CD4-positive, alpha-beta T cell treated with Interferon alpha-2 for 1 hour (primary cell): ENCODE results near the gene GPHB5.
"Not testable (repeated sequence)": the region's sequence is repeated elsewhere in the genome, so short reads cannot be mapped to it uniquely, and the experiment has no call there.

Experiments
- DNase-seq, 2 donors: peaks; one replicate each; pipeline ENCODE4 v3.0.0-alpha.2; 2020 to 2022

GPHB5 gene, protein sequence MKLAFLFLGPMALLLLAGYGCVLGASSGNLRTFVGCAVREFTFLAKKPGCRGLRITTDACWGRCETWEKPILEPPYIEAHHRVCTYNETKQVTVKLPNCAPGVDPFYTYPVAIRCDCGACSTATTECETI

DNA sequence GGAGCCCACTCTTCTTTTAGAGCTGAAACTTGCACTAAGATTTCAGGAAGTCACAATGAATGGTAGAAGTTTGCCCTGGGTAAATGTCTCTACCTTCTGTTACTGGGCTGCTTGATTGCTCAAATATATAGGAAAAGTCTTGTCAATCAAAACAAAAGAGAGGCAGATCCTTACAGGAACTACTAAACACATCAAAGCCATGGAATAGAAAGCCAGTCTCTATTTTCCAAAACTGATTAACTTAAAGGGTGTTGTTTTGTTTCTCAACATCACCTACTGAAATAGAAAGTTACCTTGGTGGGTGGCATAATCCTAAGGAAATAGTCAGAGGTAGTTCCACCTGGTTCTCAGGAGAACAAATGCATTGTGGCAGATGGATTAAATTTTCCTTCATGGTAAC, at the start of gene GPHB5:
Gene GPHB5, minus strand, starts transcription at position 101 of the 400 bp plus-strand sequence. CDS start 1,086 bp downstream, outside the sequence.
- no peak for DNase-seq

DNA sequence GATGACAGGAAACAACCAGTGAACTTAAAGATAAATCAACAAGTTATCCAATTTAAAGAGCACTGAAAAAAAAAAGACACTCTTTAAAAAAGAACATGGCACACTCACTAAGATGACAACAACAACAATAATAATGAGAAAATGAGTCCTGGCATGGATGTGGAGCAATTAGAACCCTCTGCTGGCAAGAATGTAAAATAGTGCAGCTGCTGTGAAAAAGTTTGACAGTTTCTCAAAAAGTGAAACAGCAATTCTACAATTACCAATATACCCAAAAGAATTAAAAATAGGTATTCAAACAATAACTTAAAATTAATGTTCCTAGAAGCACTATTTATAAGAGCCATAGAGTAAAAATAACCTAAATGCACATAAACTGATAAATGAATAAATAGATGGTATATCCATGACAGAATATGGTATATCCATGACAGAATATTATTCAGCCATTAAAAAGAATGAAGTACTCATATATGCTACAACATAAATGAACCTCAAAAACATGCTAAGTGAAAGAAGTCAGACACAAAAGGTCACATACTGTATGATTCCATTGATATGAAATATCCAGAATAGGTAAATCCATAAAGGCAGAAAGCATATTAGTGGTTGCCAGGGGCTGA, 49.1 kb upstream of the GPHB5 start:
- no peak for DNase-seq

DNA sequence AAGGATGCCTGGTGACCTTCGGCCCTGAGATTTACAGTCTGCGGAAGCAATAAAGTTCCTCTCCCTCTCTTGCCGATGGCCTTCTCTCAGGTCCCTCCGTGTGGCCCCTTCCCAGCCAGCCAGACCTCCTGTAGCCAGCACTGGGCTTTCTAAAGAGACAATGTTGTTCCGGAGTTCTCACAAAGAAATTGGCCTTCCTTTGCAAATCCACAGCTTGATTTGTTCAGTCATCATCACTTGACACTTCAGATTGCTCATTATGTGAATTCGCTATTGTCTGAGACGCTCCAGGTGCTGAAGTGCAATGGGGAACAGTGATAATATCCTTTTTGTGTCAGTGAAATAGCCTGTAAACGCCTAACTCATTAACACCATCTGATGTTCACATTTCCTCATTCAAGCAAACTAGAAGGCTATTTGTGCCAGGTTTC, 43.7 kb upstream of the GPHB5 start:
- no peak for DNase-seq

DNA sequence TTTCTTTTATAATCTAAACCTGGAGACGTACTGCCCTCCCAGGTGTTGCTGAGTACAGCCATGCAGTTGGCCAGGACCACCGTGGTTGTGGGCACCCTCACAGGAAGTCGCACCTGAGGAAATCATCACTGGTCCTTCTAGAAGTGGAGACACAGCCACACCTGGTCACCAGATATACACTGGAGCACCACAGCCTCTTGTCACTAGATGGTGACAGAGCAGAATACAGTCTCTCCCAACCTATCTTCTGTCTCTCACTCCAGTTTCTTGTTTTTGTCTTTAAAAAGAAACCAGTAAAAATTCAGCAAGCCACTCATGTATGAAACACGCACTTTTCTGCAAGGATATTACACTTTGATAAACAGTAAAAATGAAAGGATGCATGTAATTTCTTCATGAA, 43.1 kb upstream of the GPHB5 start:
- DNase-seq: no peak

DNA sequence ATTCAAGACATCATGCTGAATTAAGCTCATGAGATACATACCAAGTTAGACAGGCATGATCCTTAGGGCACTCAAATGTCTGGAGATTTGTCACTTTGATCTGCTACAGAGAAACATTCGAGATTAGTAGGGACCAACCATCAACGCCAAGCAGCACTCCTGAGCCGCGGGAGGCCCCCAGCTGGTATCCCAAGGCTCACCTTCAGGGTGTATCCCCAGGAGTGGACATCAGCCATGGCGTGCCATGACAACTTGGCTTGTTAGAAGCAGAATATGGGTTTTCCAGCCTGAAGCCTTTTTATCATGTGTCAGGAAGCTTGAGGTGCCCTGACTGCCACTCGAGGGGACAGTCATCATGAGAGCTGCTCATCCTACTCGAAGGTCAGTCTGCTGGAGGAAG, 39.1 kb upstream of the GPHB5 start:
- no peak for DNase-seq

DNA sequence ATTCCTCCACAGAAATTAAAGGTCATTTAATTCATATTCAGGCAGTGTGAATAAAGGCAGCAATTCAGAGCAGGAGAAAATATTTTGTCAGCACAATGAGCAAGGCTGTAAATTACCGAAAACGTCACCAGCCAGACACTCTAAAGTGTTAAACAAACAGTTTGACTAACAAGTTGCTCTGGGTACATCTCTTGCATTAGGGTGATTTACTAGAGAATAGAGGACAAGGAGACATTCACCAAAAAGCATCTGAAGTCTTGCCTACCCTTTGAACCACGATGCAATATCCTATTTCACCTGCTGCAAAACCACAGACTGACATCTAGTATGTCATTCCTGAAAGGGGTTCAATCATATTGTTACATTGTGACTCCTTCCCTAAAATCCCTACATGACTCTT, 27.1 kb upstream of the GPHB5 start:
- DNase-seq: no peak

DNA sequence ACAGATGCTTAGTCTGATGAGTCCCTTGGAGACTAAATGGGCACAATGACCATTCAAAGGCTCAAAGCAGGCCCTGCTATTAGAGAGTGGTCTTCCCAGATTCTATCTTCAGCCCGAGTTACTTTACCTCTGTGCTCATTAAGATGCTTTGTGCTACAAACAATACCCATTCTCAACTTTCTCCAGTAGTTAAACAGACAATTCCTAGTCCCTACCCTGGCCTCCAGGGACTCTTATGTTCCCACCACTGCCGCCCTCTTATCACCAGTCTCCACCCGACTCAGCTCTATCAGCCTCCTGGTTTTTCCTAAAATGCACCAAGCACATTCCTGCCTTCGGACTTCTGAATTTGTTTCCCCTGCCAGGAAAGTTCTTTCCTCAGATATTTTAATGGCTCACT, 25.6 kb upstream of the GPHB5 start:
- DNase-seq: no peak

DNA sequence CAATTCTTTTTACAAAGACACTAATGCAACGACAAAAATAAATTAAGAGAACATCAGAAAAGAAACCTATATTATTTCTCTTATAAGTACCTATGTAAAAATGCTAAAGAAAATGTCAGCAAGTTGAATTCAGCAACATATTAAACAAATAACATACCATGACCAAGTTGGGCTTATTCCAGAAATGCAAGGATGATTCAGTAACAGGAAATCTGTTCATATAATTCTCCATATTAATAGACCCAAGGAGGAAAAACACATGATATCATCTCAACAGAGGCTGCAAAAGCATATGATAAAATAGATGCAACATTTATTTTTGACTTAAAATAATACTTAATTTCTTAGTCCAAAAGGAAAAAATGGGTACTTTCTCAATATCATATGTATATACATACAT, 25.1 kb upstream of the GPHB5 start:
- no peak for DNase-seq

DNA sequence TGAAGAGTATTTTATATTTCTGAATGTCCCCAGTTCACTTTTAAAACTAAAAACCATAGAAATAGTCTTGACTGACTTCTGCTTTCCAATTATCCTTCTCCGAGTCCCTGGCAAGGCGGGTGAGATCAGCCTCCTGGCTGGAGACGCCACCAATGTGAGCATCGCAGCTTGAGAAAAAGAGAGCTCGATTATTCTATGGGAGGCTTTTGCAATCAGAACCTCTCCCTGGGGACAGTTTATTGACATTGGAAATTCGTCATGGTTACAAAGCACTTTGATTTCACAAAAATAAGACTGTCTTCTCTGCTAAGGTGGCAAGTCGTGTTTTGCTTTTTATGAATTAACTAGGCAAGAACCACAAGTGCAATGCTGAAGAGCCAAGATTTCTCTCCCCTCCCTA, 23.6 kb upstream of the GPHB5 start:
- no peak for DNase-seq

DNA sequence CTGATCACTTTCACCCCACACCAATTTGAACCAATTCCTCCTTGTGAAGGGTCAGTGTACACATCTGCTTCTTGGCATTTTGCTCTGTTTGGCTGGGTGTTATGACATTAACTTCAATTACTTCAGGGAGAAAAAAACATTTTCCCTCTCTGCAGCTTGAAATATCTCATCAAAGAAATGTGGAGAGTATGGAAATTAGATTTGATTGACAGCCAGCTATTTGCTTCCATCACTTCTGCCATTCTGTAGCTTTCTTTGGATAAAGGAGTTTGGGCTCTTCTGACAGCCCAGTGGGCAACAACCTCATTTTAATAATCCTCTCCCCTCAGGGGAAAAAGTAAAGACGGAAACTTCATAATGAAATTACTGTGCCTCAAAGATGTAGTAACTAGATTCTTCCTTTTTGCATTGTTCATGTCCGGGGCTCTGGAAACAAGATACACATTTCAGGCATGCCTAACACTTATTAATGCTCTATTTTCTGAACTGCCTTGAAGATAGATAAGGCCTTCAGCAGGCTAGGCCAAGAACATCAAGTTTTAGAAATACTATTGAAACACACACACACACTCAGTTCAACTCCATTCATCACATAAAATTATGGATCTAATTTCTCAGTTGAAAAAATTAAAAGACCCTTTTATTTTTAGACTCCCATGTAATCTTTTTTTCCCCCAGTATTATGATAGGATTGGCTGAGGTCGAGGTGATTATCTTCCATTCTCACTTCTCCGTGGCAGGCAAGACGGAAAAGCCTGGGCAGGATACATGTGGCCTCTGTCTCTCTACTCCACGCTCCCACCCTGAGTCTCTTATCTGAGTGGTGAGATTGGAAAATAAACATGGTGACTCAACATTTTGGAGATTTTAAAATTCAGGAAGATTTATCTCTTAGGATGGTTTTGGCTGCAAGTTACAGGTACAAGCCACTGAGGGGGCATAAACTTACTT, 10.3 kb upstream of the GPHB5 start:
- no peak for DNase-seq

DNA sequence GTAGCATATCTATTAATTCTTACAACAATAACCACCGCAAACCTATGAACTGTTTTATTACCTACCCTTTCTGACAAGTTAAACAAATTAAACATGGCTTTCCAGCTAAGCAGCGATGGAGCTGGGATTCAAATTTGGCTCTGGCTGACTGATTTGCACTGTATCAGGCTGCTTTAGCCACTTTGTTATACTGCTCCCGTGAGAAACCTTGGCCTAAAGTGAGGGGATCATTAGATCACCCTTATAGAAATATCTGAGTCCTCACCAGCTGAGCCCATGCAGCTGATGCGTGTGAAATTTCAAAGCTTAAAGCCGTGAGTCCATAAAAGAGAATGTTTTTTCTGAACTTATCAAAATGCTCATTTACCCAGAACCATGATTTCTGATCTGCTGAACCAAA, 8.1 kb upstream of the GPHB5 start:
- DNase-seq: no peak

DNA sequence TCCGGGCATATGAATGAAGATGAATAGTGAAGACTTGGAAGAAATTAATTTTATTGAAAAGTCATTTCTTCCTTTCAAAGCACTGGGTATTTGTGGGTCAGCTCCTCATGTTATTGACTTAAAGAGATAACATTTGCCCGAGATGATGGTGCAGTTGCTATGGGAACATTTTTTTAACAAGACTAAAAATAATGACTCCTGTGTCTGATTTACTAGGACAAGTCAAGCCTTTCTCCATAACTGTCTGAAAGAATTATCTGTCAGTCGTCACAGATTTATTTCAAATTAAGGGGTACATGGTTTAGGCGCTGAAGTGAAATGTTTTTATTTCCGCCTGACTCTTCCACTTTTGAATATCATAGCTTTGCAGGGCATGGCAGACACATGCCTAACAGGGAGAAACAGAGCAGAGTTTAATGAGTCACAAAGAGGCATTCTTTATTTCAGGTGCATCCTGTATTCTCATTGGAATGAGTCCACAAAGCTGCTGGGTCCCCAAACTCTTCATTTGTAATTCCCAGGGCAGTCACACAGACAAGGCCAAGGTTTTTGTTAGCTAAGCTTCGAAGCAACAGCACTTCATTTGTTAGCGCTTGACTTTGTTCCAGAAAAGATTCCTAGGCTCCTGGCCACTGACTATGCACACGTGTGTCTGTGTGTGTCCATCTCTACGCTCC, 4.3 kb upstream of the GPHB5 start:
- no peak for DNase-seq

DNA sequence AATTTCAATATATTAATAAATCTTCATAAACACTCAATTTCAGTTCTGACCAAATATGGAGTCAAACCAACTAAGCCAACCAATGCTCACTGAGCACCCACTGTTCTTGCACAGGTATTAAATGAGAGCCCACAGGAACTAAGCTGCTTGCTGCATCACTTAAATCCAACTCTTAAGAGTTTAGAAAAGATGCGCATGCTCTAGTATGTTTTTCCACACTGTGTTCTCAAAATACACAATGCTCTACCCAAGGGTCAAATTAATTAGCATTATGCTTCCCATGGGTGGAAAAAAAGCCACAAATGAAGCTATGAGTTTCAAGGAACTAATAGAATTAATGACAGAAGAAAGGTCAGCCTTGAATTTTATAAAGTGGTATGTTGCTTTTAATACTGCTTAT, 3.7 kb upstream of the GPHB5 start:
- no peak for DNase-seq

DNA sequence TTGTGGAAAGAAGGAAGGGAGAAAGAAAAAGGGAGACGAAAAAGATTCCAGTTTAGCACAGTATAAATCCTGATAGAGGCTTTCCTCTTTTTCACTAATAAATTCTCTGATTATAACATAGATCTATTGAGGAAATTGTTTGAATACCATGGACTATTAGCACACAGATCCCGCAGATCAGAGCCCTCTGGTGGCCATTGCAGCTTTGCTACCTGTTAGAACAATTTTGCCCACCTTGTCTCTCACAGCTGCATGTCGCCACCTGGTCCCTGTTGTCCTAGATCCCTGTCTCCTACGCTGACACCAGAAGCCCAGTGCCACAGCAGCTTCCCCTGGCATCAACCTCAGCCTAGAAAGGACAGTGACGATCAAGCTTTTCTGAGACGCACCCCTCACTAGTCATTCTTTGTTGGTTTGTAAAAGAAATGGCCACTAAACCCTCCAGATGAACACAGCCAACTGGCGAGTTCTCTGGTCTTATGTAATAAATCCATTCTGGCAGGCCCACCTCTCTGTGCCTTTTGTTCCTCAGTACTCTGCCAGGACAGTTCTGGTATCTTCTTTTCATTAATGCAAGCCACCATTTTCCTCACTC, 9.9 kb downstream of the GPHB5 start:
- peak in 1 of 2 donors; percentile 3 for DNase-seq

DNA sequence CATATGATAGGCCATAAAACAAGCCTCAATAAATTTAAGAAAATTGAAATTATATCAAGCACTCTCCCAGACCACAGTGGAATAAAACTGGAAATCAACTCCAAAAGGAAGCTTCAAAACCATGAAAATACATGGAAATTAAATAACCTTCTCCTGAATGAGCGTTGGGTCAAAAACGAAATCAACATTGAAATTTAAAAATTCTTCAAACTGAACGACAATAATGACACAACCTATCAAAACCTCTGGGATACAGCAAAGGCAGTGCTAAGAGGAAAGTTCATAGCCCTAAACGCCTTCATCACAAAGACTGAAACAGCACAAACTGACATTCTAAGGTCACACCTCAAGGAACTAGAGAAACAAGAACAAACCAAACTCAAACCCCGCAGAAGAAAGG, 14.3 kb downstream of the GPHB5 start:
- DNase-seq: not testable (repeated sequence)

DNA sequence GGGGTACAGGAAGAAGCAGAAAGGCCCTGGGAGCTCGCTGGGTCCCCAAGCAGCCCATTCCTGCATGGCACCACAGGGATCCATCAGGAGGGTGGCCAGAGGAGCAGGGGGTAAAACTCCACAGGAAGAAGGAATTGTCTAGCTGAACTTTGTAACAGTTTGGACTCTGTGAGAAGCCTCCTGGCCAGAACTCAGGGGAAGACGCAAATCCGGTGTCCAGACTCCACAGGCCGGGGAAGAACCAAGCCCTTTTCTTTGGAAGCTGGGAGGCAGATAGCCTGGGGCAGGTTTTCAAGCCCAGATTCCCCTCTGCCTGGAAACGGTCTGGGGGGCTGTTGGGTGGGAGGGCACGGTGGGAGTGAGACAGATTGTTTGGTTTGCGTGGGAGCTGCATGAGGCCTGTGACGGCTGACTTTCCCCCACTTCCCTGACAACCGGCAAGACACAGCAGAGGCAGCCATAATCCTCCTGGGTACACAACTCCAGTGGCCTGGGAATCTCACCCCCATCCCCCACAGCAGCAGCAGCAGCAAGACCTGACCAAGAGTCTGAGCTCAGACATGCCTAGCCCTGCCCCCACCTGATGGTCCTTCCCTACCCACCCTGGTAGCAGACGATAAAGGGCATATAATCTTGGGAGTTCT, 16.7 kb downstream of the GPHB5 start:
- DNase-seq: no peak

DNA sequence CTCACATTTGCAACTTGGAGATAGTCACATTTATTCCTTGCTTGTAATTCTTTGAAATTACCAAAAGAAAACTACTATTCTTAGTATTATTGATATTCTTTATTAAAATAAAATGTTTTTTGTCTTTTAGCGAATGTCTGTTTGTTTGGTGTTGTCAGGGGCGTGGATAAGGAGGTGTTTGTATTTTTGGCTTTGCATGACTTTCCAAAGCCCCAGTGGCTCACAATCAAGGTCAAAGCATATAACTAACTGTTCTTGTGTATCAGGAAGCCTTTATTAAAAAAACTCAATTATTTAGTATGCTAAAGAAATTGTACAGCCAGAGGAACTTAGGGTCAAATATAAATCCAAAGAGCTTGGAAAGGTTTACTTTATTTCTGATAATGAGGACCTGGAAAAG, 17.9 kb downstream of the GPHB5 start:
- DNase-seq: no peak

DNA sequence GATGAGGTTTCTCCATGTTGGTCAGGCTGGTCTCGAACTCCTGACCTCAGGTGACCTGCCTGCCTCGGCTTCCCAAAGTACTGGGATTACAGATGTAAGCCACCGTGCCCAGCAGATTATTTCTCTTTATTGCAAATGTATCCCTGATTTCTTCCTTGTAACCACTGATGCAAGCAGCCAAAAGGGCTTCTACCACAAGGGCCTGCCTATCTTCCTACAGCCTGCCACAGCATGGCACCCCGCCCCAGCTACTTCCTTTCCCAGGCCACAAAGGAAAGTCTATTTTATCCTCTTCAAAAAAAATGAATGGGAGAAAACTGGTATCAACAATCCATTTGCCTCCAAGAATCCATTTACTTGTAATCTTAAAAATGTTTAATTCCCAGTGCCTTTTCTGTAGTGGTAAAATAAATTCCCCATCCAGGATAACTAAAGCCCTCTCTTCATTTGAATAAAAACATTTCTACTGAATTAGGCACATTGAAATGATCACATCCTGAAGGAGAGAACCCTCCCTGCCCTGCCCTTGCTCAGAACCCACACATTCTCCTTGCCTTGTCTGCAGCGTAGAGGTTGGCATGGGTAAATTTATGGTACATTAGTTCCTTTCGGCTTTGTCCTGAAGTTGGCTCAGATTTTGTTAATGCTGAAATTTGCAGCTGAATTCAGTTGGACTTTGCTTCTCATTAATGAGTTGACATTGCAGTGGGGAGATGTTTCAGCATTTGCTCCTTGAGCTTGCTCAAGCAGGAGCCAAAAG, 19.2 kb downstream of the GPHB5 start:
- no peak for DNase-seq

DNA sequence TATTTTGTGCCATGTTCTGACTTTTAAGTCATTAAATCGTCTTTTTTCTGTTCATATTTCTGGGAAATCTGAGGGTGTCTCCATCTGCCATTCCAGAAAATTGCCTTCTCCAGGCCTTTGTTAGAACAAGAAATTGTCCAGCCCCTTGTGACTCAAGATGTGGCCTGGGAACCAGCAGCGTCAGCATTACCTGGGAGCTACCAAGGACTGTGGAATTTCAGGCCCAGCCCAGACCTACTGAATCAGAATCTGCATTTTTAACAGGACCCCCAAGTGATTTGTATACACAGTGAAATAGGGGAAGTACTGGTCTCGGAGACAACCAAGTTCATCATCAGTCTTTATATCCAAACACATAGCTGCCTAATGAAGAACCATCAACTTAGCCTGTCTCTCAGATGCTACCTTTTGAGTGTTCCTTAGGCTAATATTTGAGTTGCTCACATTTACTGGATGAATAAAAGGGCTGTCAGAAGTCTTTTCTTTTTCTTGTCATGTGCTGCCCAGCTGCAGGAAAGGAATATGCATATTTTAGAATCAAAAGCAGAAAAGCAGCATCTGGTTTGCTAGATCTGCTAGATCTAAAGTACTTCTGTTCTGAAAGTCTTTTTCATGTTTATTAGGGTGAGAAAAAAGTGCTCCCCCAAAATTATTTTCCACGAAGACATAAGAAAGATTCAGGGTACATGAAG, 21.2 kb downstream of the GPHB5 start:
- no peak for DNase-seq

DNA sequence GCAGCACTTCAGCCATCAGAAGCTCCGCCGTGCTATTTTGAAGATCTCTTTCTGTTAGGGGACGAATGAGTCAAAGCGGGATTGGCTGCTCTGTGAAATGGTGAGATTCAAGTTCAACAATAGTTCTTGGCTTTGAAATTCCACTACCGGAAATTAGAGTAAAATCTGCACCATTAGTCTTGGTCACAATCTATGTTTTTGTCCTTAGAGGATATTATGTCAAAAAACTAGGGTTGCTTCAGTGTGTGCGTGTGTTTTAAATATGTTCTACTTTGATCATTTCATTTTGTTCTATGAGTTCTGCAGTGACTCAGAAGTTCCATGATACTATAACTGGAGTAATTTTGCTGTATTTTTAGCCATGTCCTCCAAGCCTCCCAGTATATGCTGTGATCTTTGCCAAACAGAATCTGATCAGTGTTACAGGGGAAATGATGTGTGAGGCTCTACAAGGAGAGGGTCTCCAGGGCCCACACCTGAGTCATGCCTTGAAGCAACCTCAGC, 22.6 kb downstream of the GPHB5 start:
- no peak for DNase-seq

DNA sequence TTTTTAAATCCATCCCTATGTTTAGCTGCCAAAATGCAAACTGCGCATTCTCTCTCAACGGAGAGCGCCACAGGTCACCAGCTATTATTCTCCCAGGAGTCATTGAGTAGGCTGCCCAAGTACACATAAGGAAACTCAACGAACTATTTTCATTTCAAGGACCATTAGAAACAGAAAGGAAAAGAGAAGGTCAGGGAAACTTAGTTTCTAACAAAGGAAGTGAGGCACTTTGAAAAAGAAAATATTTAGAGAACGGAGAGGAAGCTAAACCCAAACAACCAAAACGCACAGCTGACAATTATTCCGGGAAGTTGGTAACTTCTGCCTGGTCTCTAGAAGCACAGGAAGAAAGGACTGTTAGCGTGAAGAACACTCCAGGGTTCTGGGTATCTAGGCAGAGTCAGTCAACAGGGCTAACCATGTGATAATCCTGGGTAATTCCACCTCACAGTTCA, 23.5 kb downstream of the GPHB5 start:
- DNase-seq: peak in 1 of 2 donors; percentile 8
